OCI-M1 (cell line): Measurements from ENCODE around the gene ETDC.

Experiments used
- DNase-seq: peaks from one replicate; lab custom pipeline; 2025; lab: John Stamatoyannopoulos, UW

ETDC gene

GRCh38 chrX:135346975-135347374 lies 37.7 kb downstream of the ETDC start:
- DNase-seq = peak; percentile 30

GRCh38 chrX:135347381-135348016 lies 38.2 kb downstream of the ETDC start:
- peak; percentile 73 for DNase-seq

GRCh38 chrX:135354288-135354687 lies 45.0 kb downstream of the ETDC start:
- no peak for DNase-seq
